Mesendoderm (in vitro differentiated cells): ENCODE results near the gene ALOX5.

ENCODE experiments used
- DNase-seq: peaks from one replicate; pipeline ENCODE4 v3.0.0; 2013
- H2AK5ac ChIP-seq: 2 replicates; pipeline ENCODE4 v1.6.1; 2013; ENCODE audit warnings: low read length, inconsistent platforms
- H2BK120ac ChIP-seq: 2 replicates; pipeline ENCODE4 v1.6.1; 2013; ENCODE audit warnings: low read depth, mild to moderate bottlenecking, low read length, moderate library complexity, mixed read lengths
- H2BK15ac ChIP-seq: replicated peaks from 2 replicates; pipeline ENCODE4 v1.6.1; 2013; ENCODE audit warnings: low read depth, mild to moderate bottlenecking, moderate library complexity
- H2BK5ac ChIP-seq: 2 replicates; pipeline ENCODE4 v1.6.1; 2013; ENCODE audit warnings: low read length, inconsistent platforms
- H3K18ac ChIP-seq: 2 replicates; pipeline ENCODE4 v1.6.1; 2013; ENCODE audit warnings: mild to moderate bottlenecking, low read length, mixed read lengths
- H3K23ac ChIP-seq: one replicate; pipeline ENCODE4 v1.6.1; 2013; ENCODE audit warnings: low read length
- H3K27ac ChIP-seq: 2 replicates; pipeline ENCODE4 v1.5.1; 2013; ENCODE audit warnings: low read depth, mild to moderate bottlenecking, inconsistent platforms, low read length, moderate library complexity
- H3K27me3 ChIP-seq: 2 replicates; pipeline ENCODE4 v1.6.1; 2013; ENCODE audit warnings: low read length, control low read depth, mild to moderate bottlenecking, inconsistent platforms; ENCODE audit not compliant: insufficient read depth, poor library complexity
- H3K36me3 ChIP-seq: 2 replicates; pipeline ENCODE4 v1.6.1; 2013; ENCODE audit warnings: low read length, inconsistent platforms; ENCODE audit not compliant: control insufficient read depth, insufficient read depth
- H3K4ac ChIP-seq: one replicate; pipeline ENCODE4 v1.6.1; 2013; ENCODE audit warnings: low read depth, mild to moderate bottlenecking, low read length, moderate library complexity
- H3K4me1 ChIP-seq: 2 replicates; pipeline ENCODE4 v1.6.1; 2013; ENCODE audit warnings: low read depth, low read length, inconsistent platforms; ENCODE audit not compliant: control insufficient read depth
- H3K4me2 ChIP-seq: 2 replicates; pipeline ENCODE4 v1.6.1; 2013; ENCODE audit warnings: low read length
- H3K4me3 ChIP-seq: 2 replicates; pipeline ENCODE4 v1.5.1; 2013; ENCODE audit warnings: mild to moderate bottlenecking, low read length
- H3K56ac ChIP-seq: one replicate; pipeline ENCODE4 v1.6.1; 2013; ENCODE audit warnings: low read length
- H3K79me1 ChIP-seq: 2 replicates; pipeline ENCODE4 v1.6.1; 2013; ENCODE audit warnings: low read length, inconsistent platforms
- H3K79me2 ChIP-seq: 2 replicates; pipeline ENCODE4 v1.6.1; 2013; ENCODE audit warnings: mild to moderate bottlenecking, low read length; ENCODE audit not compliant: control insufficient read depth, insufficient read depth
- H3K9ac ChIP-seq: 2 replicates; pipeline ENCODE4 v1.6.1; 2013; ENCODE audit warnings: low read length, inconsistent platforms
- H4K5ac ChIP-seq: one replicate; pipeline ENCODE4 v1.6.1; 2013; ENCODE audit warnings: low read length
- H4K8ac ChIP-seq: one replicate; pipeline ENCODE4 v1.6.1; 2013; ENCODE audit warnings: low read depth, mild to moderate bottlenecking, control low read depth, low read length, moderate library complexity
- WGBS: extraction: QIAGEN DNeasy Blood & Tissue Kit; methylation state at CpG from one replicate; pipeline ENCODE4 v1.1.7; 2013; ENCODE audit warnings: low lambda C conversion rate, missing lambda C conversion rate; ENCODE audit not compliant: insufficient coverage; ENCODE audit errors: extremely low coverage; 5-methylcytosine and 5-hydroxymethylcytosine counted together

Gene ALOX5

DNA sequence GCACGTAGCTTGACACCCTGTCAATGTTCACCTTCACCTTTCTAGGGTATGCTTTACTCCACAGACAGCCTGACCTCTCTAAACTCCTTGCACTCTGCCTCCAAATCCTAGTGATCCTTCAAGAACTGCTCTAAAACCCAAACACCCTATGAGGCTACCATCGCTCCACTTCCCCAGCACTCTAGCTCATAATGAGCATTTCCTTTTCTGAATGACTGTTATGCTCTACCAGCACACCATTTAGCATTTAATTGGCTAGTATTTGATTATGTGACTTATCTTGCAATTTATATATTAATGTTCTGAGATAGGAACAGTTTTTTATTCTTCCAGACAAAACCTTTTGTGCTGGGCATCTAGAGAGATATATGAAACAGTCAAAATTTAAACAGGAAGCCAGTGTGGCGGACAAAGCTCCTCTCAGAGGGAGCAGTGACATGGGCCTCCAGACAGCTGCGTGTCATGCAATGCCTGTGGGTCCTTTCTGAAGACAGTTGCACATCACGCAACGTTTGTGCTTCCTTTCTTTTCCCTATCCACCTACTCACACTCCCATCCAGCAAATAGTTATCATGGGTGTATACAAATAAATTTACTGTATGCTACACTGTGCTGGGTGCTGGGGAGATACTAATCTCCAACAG, 86.3 kb downstream of the ALOX5 start:
- no peak overlapping the region for H3K4ac ChIP-seq
- H2BK15ac ChIP-seq = no peak overlapping the region
- H3K4me1 ChIP-seq = no peaks in the 10 kb centered on the region
- H3K18ac ChIP-seq = no peak overlapping the region
- H3K4me3 ChIP-seq = no peak overlapping the region
- no peak overlapping the region for H3K27ac ChIP-seq
- WGBS = no CpG with 5 or more reads among the region's 6 CpGs
- H3K79me2 ChIP-seq = no peaks in the 10 kb centered on the region
- no peaks in the 10 kb centered on the region for H3K27me3 ChIP-seq
- no peak overlapping the region for H3K9ac ChIP-seq
- no peak overlapping the region for H4K5ac ChIP-seq
- no peak overlapping the region for H3K23ac ChIP-seq
- no peak overlapping the region for H2BK5ac ChIP-seq
- H2BK120ac ChIP-seq = no peak overlapping the region
- no peak overlapping the region for H3K4me2 ChIP-seq
- H3K56ac ChIP-seq = no peak overlapping the region
- no peak for DNase-seq
- H2AK5ac ChIP-seq = no peak overlapping the region
- H3K36me3 ChIP-seq = no peaks in the 10 kb centered on the region
- H4K8ac ChIP-seq = no peak overlapping the region
- no peaks in the 10 kb centered on the region for H3K79me1 ChIP-seq

DNA sequence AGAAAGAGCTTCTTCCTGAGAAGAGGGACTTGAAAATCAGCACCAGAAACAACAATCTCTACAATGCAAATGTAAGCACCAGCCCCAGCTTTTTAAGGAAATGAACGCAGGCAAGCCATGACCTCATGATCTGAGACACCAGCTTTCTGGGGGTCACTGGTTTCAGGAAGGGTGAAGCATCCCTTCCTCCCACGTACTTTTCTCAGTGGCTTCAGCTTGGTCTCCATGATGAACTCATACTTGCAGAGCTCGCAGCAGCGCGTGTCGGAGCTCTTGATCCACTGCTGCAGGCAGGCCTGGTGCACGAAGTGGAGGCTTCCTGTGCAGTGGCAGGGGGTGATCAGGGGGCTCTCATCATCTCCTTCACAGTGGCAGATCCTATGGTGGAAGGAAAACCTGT, 87.0 kb downstream of the ALOX5 start:
- Histone ChIP-seq H3K9ac (no peak overlapping the region), H3K4ac (no peak overlapping the region), H4K5ac (no peak overlapping the region), H3K36me3 (no peaks in the 10 kb centered on the region), H3K4me2 (no peak overlapping the region), H3K27me3 (no peaks in the 10 kb centered on the region), H2BK120ac (no peak overlapping the region), H4K8ac (no peak overlapping the region), H3K56ac (no peak overlapping the region), H2BK5ac (no peak overlapping the region), H2AK5ac (no peak overlapping the region), H3K79me2 (no peaks in the 10 kb centered on the region), H3K79me1 (no peaks in the 10 kb centered on the region), H3K27ac (no peak overlapping the region), H3K4me1 (no peaks in the 10 kb centered on the region), H3K23ac (no peak overlapping the region), H3K4me3 (no peak overlapping the region), H2BK15ac (no peak overlapping the region), H3K18ac (no peak overlapping the region)
- no CpG with 5 or more reads among the region's 7 CpGs for WGBS
- no peak for DNase-seq

DNA sequence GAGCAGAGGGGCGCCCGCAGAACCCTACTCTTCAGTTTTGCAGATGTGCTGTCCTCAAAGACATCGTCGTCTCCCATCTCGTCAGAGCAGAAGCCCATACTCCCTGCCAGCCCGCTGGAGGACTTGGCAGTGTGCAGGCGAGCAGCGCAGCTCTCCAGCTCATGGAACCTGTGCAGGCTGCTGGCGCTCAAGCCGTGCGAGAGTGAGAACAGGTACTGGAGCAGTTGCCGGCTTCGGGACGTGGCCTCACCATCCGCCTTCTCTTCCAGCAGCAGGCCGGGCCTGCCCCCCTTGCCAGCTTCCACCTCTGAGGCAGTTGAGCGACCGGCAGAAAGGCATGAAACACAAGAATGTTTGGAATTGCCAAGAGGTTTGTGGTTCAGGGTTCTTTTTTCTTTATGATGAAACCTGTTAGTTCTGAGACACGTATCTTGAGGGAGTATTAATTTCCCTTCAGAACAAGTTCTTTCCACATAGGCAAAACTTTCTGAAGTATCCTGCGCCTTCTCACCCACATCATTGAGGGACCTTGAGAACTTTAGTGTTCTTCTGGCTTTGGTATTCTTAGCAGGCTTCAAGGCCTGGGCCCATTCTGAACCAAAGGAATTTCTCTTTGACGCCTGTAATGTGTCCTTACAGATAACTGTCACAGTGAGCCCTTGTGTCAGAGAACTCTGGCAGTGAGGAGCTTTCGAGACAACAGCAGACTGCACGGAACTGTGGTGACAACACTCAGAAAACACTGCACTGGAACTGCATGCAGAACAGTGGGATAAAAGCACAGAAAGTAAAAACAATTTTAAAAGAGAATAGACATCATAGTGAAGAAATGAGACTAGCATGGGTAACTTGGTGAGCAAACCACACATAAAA, 89.5 kb downstream of the ALOX5 start:
- WGBS = no CpG with 5 or more reads among the region's 23 CpGs
- Histone ChIP-seq H4K8ac (no peak overlapping the region), H2BK15ac (no peak overlapping the region), H3K79me1 (peaks cover 2% of the 10 kb centered on the region), H3K36me3 (no peaks in the 10 kb centered on the region), H2BK120ac (no peak overlapping the region), H3K23ac (no peak overlapping the region), H3K4me1 (no peaks in the 10 kb centered on the region), H3K27me3 (no peaks in the 10 kb centered on the region), H3K27ac (no peak overlapping the region), H3K9ac (no peak overlapping the region), H3K4me3 (no peak overlapping the region), H4K5ac (no peak overlapping the region), H3K79me2 (no peaks in the 10 kb centered on the region), H3K56ac (no peak overlapping the region), H2BK5ac (no peak overlapping the region), H3K4ac (no peak overlapping the region), H2AK5ac (no peak overlapping the region), H3K18ac (no peak overlapping the region), H3K4me2 (no peak overlapping the region)
- DNase-seq = no peak

GRCh38 chr10:45464958-45465567, 91.0 kb downstream of the ALOX5 start:
- no CpG with 5 or more reads among the region's 6 CpGs for WGBS
- no peak overlapping the region for H3K23ac ChIP-seq
- no peak overlapping the region for H3K4me2 ChIP-seq
- H3K27ac ChIP-seq = no peak overlapping the region
- peaks cover 3% of the 10 kb centered on the region for H3K79me1 ChIP-seq
- H3K4ac ChIP-seq = no peak overlapping the region
- H3K79me2 ChIP-seq = no peaks in the 10 kb centered on the region
- peak overlapping the region; percentile 62 for H3K56ac ChIP-seq
- no peak overlapping the region for H4K5ac ChIP-seq
- H3K18ac ChIP-seq = no peak overlapping the region
- no peak overlapping the region for H2BK120ac ChIP-seq
- peak; percentile 70 for DNase-seq
- no peak overlapping the region for H4K8ac ChIP-seq
- H3K4me3 ChIP-seq = no peak overlapping the region
- no peaks in the 10 kb centered on the region for H3K27me3 ChIP-seq
- no peak overlapping the region for H2BK15ac ChIP-seq
- no peaks in the 10 kb centered on the region for H3K36me3 ChIP-seq
- H3K9ac ChIP-seq = no peak overlapping the region
- H3K4me1 ChIP-seq = no peaks in the 10 kb centered on the region
- H2AK5ac ChIP-seq = no peak overlapping the region
- H2BK5ac ChIP-seq = no peak overlapping the region

- H2BK5ac ChIP-seq = no peak overlapping the region
- no peak overlapping the region for H3K27ac ChIP-seq
- H4K8ac ChIP-seq = no peak overlapping the region
- no peak for DNase-seq
- H3K18ac ChIP-seq = no peak overlapping the region
- no CpG with 5 or more reads among the region's 5 CpGs for WGBS
- peaks cover 3% of the 10 kb centered on the region for H3K4me1 ChIP-seq
- no peak overlapping the region for H3K4me3 ChIP-seq
- H2BK120ac ChIP-seq = no peak overlapping the region
- H3K79me1 ChIP-seq = peaks cover 7% of the 10 kb centered on the region
- H4K5ac ChIP-seq = no peak overlapping the region
- H2AK5ac ChIP-seq = no peak overlapping the region
- no peak overlapping the region for H3K9ac ChIP-seq
- H3K4me2 ChIP-seq = no peak overlapping the region
- H3K56ac ChIP-seq = no peak overlapping the region
- no peaks in the 10 kb centered on the region for H3K79me2 ChIP-seq
- H3K4ac ChIP-seq = no peak overlapping the region
- H2BK15ac ChIP-seq = no peak overlapping the region
- H3K36me3 ChIP-seq = no peaks in the 10 kb centered on the region
- H3K23ac ChIP-seq = no peak overlapping the region
- no peaks in the 10 kb centered on the region for H3K27me3 ChIP-seq
Observed at GRCh38 chr10:45466784-45467183, 92.8 kb downstream of the ALOX5 start.
